Transverse colon (tissue), 4 donors: ENCODE results near the gene CDK8. TPM values are rescaled to one million over a fixed set of nuclear protein-coding genes. Genes with fewer than 3 reads are reported as not detected.
"Not testable (repeated sequence)": the region's sequence is repeated elsewhere in the genome, so short reads cannot be mapped to it uniquely, and the experiment has no call there.

ENCODE experiments used
- DNase-seq: peaks from one replicate; pipeline ENCODE4 v3.0.0-alpha.2; 2019
- H3K27ac ChIP-seq, 4 donors: fragments of 200-600 bp; sonication (generic); 2 replicates each; pipeline ENCODE4 v1.5.1; 2016 to 2018; ENCODE audit warnings: inconsistent platforms in 4 of 4
- H3K27me3 ChIP-seq: fragments of 200-600 bp; sonication (generic); 2 replicates; pipeline ENCODE4 v1.5.1; 2017; ENCODE audit warnings: inconsistent platforms
- H3K36me3 ChIP-seq, 4 donors: fragments of 200-600 bp; sonication (generic); 2 replicates each; pipeline ENCODE4 v1.5.1; 2017 to 2019; ENCODE audit warnings: inconsistent platforms in 4 of 4
- H3K4me1 ChIP-seq, 4 donors: fragments of 200-600 bp; sonication (generic); 2 replicates each; pipeline ENCODE4 v1.5.1; 2017 to 2020; ENCODE audit warnings: inconsistent platforms in 4 of 4
- H3K4me3 ChIP-seq, 4 donors: fragments of 200-600 bp; sonication (generic); 1 replicate in 1 of 4; 2 replicates in 3 of 4; pipeline versions ENCODE4 v1.5.1 to v1.6.1; 2017 to 2019; ENCODE audit warnings: inconsistent platforms in 4 of 4
- H3K9me3 ChIP-seq, 2 donors: fragments of 200-600 bp; sonication (generic); 2 replicates each; pipeline ENCODE4 v1.5.1; 2017 to 2019; ENCODE audit warnings: inconsistent platforms in 2 of 2
- CTCF ChIP-seq, 5 experiments: fragments of 200-600 bp in 3 of 5; fragments of 450-650 bp in 2 of 5; sonication (generic) in 3 of 5; IDR thresholded peaks; 1 replicate in 2 of 5; 2 replicates in 3 of 5; pipeline ENCODE4 v1.5.1; 2016 to 2017; ENCODE audit warnings: antibody characterized with exemption in 5 of 5, inconsistent platforms in 3 of 5, mild to moderate bottlenecking in 2 of 5, moderate library complexity in 1 of 5
- EP300 ChIP-seq: sonication (generic); formaldehyde crosslinking; IDR thresholded peaks from one replicate; pipeline ENCODE4 v1.6.1; 2017; ENCODE audit warnings: antibody characterized with exemption, low read depth
- POLR2A ChIP-seq: fragments of 450-650 bp; IDR thresholded peaks from one replicate; pipeline ENCODE4 v1.6.1; 2016; ENCODE audit warnings: antibody characterized with exemption, mild to moderate bottlenecking, moderate library complexity
- POLR2AphosphoS5 ChIP-seq, 3 donors: sonication (generic); formaldehyde crosslinking; IDR thresholded peaks; one replicate each; pipeline ENCODE4 v1.6.1; 2016; ENCODE audit warnings: antibody characterized with exemption in 3 of 3
- WGBS, 2 donors: methylation state at CpG; one replicate each; pipeline ENCODE4 v1.1.5; 2018; ENCODE audit warnings: low coverage in 1 of 2; 5-methylcytosine and 5-hydroxymethylcytosine counted together
- in situ Hi-C, 4 donors: fragments of 200-750 bp; cut with MboI; loops; one replicate each; pipeline versions ENCODE4 v1.15.0 to v1.15.1; 2017; ENCODE audit warnings: low sequenced_read_pairs in 3 of 4, low pct_ligation_motif_present in 1 of 4, low pct_unique_long_range_greater_than_20kb in 1 of 4
- intact Hi-C: fragments of 100-400 bp; cut with DNase I; formaldehyde crosslinking; loops from one replicate; pipeline ENCODE4 v1.15.1; 2023; ENCODE audit warnings: low total_unique reads
- total RNA-seq, 4 donors: library from RNA; depleted of rRNA; stranded (reverse); fragments of >200 nt; gene quantifications; one replicate each; pipeline ENCODE4 v1.1.0, GENCODE V29; 2016

Gene CDK8
- total RNA-seq, 4 donors from 2014 or later: 8.6 to 37.4 (median 22.3) TPM

GRCh38 chr13:26280295-26280694 is 26.4 kb downstream of the CDK8 start:
- Histone ChIP-seq H3K9me3 (no peaks in the 10 kb centered on the region), H3K4me1 (no peaks in the 10 kb centered on the region), H3K27ac (no peak overlapping the region), H3K4me3 (no peak overlapping the region), H3K27me3 (no peaks in the 10 kb centered on the region), H3K36me3 (peaks cover 0 to 4% (median 0%) of the 10 kb centered on the region in 4 donors)
- in situ Hi-C loops: no loop called here
- WGBS, 2 donors: 95% methylated on average over 2 of the region's 2 CpGs; no CpG with 5 or more reads in 1 of the 2 donors
- TF ChIP-seq CTCF (IDR thresholded peaks at IDR 0.05) (no peak), POLR2AphosphoS5 (IDR thresholded peaks at IDR 0.05) (no peak), EP300 (no peak), POLR2A (no peak)
- intact Hi-C loops: no loop called here
- DNase-seq: no peak

GRCh38 chr13:26280822-26281221 is 26.9 kb downstream of the CDK8 start:
- no peaks in the 10 kb centered on the region for H3K27me3 ChIP-seq
- no peaks in the 10 kb centered on the region for H3K4me1 ChIP-seq
- intact Hi-C loops: no loop called here
- H3K4me3 ChIP-seq: no peak overlapping the region
- TF ChIP-seq POLR2A (no peak), CTCF (IDR thresholded peaks at IDR 0.05) (no peak), EP300 (no peak), POLR2AphosphoS5 (IDR thresholded peaks at IDR 0.05) (no peak)
- in situ Hi-C loops: no loop called here
- H3K27ac ChIP-seq: no peak overlapping the region
- DNase-seq: no peak
- 76% methylated on average over 1 of the region's 1 CpG; no CpG with 5 or more reads in 1 of the 2 donors for WGBS, 2 donors
- H3K9me3 ChIP-seq: no peaks in the 10 kb centered on the region
- H3K36me3 ChIP-seq: peaks cover 0 to 4% (median 0%) of the 10 kb centered on the region in 4 donors

GRCh38 chr13:26285911-26286310 is 32.0 kb downstream of the CDK8 start:
- H3K4me3 ChIP-seq, in situ Hi-C loops, H3K36me3 ChIP-seq, H3K27ac ChIP-seq, H3K9me3 ChIP-seq, DNase-seq, intact Hi-C loops, H3K27me3 ChIP-seq, H3K4me1 ChIP-seq: not testable (repeated sequence)
- 94 to 100% methylated on average over 1 of the region's 2 CpGs for WGBS, 2 donors

GRCh38 chr13:26288838-26289237 is 34.9 kb downstream of the CDK8 start:
- DNase-seq, H3K4me3 ChIP-seq, intact Hi-C loops, H3K27ac ChIP-seq, H3K9me3 ChIP-seq, H3K4me1 ChIP-seq, H3K27me3 ChIP-seq, in situ Hi-C loops, H3K36me3 ChIP-seq: not testable (repeated sequence)
- 91 to 100% methylated on average over 2 to 7 of the region's 7 CpGs for WGBS, 2 donors

- Histone ChIP-seq H3K27ac (no peak overlapping the region), H3K36me3 (no peaks in the 10 kb centered on the region), H3K27me3 (no peaks in the 10 kb centered on the region), H3K9me3 (no peaks in the 10 kb centered on the region), H3K4me1 (peaks cover 0 to 4% (median 0%) of the 10 kb centered on the region in 4 donors), H3K4me3 (no peak overlapping the region)
- DNase-seq: no peak
- in situ Hi-C loops: no loop called here
- 93 to 94% methylated on average over 5 to 6 of the region's 6 CpGs for whole genome bisulfite sequencing, 2 donors
- no peak for TF ChIP-seq CTCF (IDR thresholded peaks at IDR 0.05)
- no peak for TF ChIP-seq POLR2AphosphoS5 (IDR thresholded peaks at IDR 0.05)
- TF ChIP-seq EP300: no peak
- TF ChIP-seq POLR2A: no peak
- intact Hi-C loops: no loop called here
Measured at GRCh38 chr13:26295812-26296211, 41.9 kb downstream of the CDK8 start.
